Measurements from ENCODE around the gene AGRN.

- no peak for TF ChIP-seq SP1 (IDR thresholded peaks at IDR 0.05)
- no peak for TF ChIP-seq FOXM1 (IDR thresholded peaks at IDR 0.05; ENCODE audit: borderline replicate concordance)
- no peak for TF ChIP-seq BHLHE40 (IDR thresholded peaks at IDR 0.05; ENCODE audit: borderline replicate concordance)
Observed at GRCh38 chr1:1080951-1081310, 61.0 kb downstream of the AGRN start.
